ENCODE data around the gene SLC24A4.

Gene SLC24A4

DNA sequence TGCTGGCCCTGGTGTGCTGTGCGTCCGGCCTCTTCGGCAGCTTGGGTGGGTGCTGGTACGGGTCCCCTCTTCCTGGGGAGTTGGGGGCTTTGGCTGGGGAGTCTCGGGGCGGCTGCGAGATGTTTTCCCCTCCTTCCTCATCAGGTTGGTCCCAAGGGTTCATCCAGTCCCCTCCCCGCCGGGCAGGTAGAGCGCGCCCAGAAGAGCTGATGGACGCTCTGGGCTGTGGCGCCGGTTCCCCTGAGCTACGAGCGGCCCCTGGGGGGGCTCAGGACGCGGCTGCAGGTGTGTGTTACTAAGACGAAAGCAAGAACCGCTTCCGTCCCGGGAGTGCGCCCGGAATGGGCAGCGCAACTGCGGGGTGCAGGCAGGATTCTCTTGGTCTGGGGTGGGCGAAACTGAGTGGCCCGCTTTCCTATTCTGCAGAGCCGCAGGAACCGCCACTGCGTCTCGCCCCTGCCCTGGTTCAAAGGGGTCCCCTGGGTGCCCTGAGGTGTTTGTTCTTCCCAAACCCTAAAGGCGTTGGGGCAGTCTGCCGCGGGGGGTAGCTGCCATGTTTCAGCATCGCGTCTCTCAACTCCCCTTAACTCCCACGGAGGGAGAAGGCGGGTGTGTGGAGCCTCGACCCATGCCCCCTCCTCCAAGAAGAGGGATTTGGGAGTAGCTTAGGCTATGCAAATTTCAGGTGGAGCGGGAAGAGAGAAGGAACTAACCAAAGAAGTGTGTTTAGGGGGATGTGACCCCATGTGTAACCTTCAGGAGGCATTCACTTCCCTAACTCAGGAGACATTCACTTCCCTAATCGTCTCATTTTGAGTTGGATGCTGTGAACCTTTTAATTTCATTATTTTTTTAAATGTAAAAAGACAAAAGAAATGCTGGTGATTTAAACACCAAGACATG lies 1.2 kb downstream of the SLC24A4 start:
- no peak overlapping the region for H3K27ac Mint-ChIP-seq (ENCODE audit: low read depth)

DNA sequence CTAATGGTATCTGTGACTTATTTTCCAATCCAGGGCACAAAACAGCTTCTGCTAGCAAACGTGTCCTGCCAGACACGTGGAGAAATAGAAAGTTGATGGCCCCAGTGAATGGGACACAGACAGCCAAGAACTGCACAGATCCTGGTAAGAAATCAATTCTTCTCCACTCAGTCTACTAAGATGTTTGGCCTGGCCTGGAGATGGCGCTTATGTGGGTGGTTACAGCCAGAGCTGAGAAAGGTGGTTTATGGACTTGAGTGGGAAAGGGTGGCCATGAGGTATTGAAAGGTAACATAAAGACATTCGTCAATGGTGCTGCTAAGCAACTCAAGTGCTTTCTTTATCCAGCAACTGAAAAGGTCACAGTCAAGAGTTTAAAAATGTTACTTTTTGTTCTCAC lies 2.9 kb downstream of the SLC24A4 start:
- ATAC-seq (replicated peaks; ENCODE audit: extremely low read depth, poor library complexity, severe bottlenecking), result no peak
- Mint-ChIP-seq H3K9me3 (no peaks in the 10 kb centered on the region), H3K4me1 (peaks cover 6% of the 10 kb centered on the region), H3K36me3 (ENCODE audit: insufficient read depth) (no peaks in the 10 kb centered on the region), H3K4me3 (no peak overlapping the region), H3K27ac (ENCODE audit: low read depth) (no peak overlapping the region), H3K27me3 (peaks cover 46% of the 10 kb centered on the region)
- no peak for DNase-seq (ENCODE audit: low spot score in 2 of 2)

More for the DNA sequence above, 1.2 kb downstream of the SLC24A4 start:
- peak overlapping the region; percentile 25 for H3K4me3 Mint-ChIP-seq
- H3K9me3 Mint-ChIP-seq, result no peaks in the 10 kb centered on the region
- peaks cover 6% of the 10 kb centered on the region for H3K4me1 Mint-ChIP-seq
- DNase-seq (ENCODE audit: low spot score in 2 of 2), result no peak
- no peak for ATAC-seq (replicated peaks; ENCODE audit: extremely low read depth, poor library complexity, severe bottlenecking)
- H3K36me3 Mint-ChIP-seq (ENCODE audit: insufficient read depth), result no peaks in the 10 kb centered on the region
- peaks cover 59% of the 10 kb centered on the region for H3K27me3 Mint-ChIP-seq

DNA sequence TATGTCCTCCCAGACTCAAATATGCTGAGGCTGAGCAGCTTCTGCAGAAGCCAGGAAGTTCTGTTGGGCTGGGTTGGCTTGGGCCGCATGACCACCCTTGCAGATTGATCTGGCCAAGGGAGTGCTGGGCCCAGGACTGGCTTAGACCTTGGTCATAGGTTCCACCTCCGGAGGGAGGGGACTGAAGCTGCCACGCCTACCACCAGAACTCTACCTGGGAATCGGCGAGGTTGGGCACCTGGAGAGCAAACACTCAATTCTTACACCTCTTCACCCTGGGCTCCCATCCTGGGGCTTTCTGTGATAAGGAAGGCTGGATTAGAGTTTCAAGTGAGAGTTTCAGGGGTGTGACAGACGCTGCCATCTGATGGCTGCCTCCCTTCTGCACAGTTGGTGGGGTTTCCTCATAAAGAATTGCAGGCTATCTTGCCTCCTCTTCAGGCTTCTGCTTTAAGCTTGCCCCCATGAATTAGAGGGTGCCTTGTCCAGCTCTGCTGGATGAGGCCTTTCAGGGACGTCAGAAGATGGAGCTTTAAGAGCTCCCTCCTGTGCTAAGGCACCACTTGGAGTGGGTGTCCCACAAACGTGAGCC lies 5.8 kb downstream of the SLC24A4 start:
- H3K27ac Mint-ChIP-seq (ENCODE audit: low read depth), result no peak overlapping the region
- H3K9me3 Mint-ChIP-seq, result no peaks in the 10 kb centered on the region
- no peak overlapping the region for H3K4me3 Mint-ChIP-seq
- no peaks in the 10 kb centered on the region for H3K4me1 Mint-ChIP-seq
- peaks cover 24% of the 10 kb centered on the region for H3K27me3 Mint-ChIP-seq
- DNase-seq (ENCODE audit: low spot score in 2 of 2), result no peak
- no peak for ATAC-seq (replicated peaks; ENCODE audit: extremely low read depth, poor library complexity, severe bottlenecking)
- peaks cover 4% of the 10 kb centered on the region for H3K36me3 Mint-ChIP-seq (ENCODE audit: insufficient read depth)

DNA sequence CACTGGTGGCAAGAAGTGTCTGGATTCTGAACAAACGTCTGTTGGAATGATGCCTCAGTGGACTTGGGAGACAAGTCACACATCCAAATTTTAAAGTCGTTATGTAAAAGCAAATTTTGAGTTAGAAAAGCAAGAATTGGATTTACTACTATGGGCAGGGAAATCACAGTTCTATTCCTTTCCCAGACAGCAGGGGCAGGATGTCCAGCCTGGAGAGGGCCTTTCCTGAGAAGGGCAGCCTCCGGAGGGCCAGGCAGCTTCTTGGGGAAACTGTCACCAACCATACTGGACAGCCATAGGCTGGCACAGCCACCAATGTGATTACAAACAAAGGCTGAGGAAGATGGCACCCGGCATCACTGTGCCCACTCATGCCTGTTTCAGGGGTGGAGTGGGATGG lies 11.1 kb downstream of the SLC24A4 start:
- Mint-ChIP-seq H3K9me3 (no peaks in the 10 kb centered on the region), H3K4me3 (no peak overlapping the region), H3K27ac (ENCODE audit: low read depth) (no peak overlapping the region), H3K27me3 (peaks cover 5% of the 10 kb centered on the region), H3K4me1 (no peaks in the 10 kb centered on the region), H3K36me3 (ENCODE audit: insufficient read depth) (peaks cover 6% of the 10 kb centered on the region)
- ATAC-seq (replicated peaks; ENCODE audit: extremely low read depth, poor library complexity, severe bottlenecking) (no peak), DNase-seq (ENCODE audit: low spot score in 2 of 2) (no peak)

DNA sequence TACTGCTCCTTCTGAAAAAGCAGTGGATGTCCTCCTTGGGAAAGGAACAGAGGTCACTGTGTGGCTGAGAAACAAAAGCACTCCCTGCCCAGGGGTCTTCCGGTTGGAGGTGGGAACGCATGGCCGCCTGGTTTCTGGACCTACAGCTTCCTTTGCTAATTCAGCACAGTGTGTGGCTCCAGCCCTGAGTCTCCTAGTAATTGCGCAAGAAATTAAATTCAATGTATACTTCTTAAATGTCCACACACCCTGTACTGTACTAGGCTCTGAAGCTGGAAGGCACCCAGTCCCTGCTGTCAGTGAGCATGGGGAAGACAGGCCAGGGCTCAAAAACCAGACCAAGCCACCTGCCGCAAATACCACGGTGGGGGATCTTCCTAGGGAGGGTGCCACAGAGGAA lies 13.4 kb downstream of the SLC24A4 start:
- DNase-seq (ENCODE audit: low spot score in 2 of 2) (no peak), ATAC-seq (replicated peaks; ENCODE audit: extremely low read depth, poor library complexity, severe bottlenecking) (no peak)
- H3K27ac Mint-ChIP-seq (ENCODE audit: low read depth), result no peak overlapping the region
- peaks cover 6% of the 10 kb centered on the region for H3K36me3 Mint-ChIP-seq (ENCODE audit: insufficient read depth)
- no peak overlapping the region for H3K4me3 Mint-ChIP-seq
- no peaks in the 10 kb centered on the region for H3K4me1 Mint-ChIP-seq
- peaks cover 28% of the 10 kb centered on the region for H3K27me3 Mint-ChIP-seq
- no peaks in the 10 kb centered on the region for H3K9me3 Mint-ChIP-seq

- H3K36me3 Mint-ChIP-seq (ENCODE audit: insufficient read depth), result peaks cover 4% of the 10 kb centered on the region
- no peaks in the 10 kb centered on the region for H3K9me3 Mint-ChIP-seq
- no peaks in the 10 kb centered on the region for H3K4me1 Mint-ChIP-seq
- ATAC-seq (replicated peaks; ENCODE audit: extremely low read depth, poor library complexity, severe bottlenecking) (no peak), DNase-seq (ENCODE audit: low spot score in 2 of 2) (no peak)
- no peak overlapping the region for H3K27ac Mint-ChIP-seq (ENCODE audit: low read depth)
- peaks cover 53% of the 10 kb centered on the region for H3K27me3 Mint-ChIP-seq
- H3K4me3 Mint-ChIP-seq, result no peak overlapping the region
Observed at GRCh38 chr14:92339426-92339825, 16.5 kb downstream of the SLC24A4 start.

DNA sequence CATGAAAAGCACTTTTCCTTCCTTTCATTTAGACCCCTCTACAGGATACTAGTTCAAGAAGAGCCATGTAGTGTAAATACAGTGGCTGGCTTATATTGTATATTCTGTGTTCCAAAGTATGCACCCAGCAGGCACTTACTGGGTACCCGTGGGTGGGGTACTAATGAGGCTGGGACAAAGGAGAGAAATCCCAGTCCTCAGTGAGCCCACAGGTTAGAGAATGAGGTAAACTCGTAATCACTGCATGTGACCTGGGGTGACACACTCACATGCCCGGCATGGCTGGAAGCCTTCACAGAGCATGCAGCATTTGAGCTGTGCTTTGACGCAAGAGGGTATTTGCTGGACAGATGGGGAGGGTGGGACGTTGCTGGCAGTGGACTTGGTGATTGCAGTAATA lies 17.1 kb downstream of the SLC24A4 start:
- H3K36me3 Mint-ChIP-seq (ENCODE audit: insufficient read depth), result peaks cover 4% of the 10 kb centered on the region
- H3K9me3 Mint-ChIP-seq, result no peaks in the 10 kb centered on the region
- no peaks in the 10 kb centered on the region for H3K4me1 Mint-ChIP-seq
- DNase-seq (ENCODE audit: low spot score in 2 of 2) (no peak), ATAC-seq (replicated peaks; ENCODE audit: extremely low read depth, poor library complexity, severe bottlenecking) (no peak)
- no peak overlapping the region for H3K27ac Mint-ChIP-seq (ENCODE audit: low read depth)
- H3K27me3 Mint-ChIP-seq, result peaks cover 53% of the 10 kb centered on the region
- no peak overlapping the region for H3K4me3 Mint-ChIP-seq

- DNase-seq (ENCODE audit: low spot score in 2 of 2) (no peak), ATAC-seq (replicated peaks; ENCODE audit: extremely low read depth, poor library complexity, severe bottlenecking) (no peak)
- no peaks in the 10 kb centered on the region for H3K4me1 Mint-ChIP-seq
- H3K27me3 Mint-ChIP-seq, result peaks cover 53% of the 10 kb centered on the region
- no peak overlapping the region for H3K27ac Mint-ChIP-seq (ENCODE audit: low read depth)
- no peaks in the 10 kb centered on the region for H3K9me3 Mint-ChIP-seq
- H3K4me3 Mint-ChIP-seq, result no peak overlapping the region
- peaks cover 4% of the 10 kb centered on the region for H3K36me3 Mint-ChIP-seq (ENCODE audit: insufficient read depth)
Observed at GRCh38 chr14:92340931-92341330, 18.0 kb downstream of the SLC24A4 start.

DNA sequence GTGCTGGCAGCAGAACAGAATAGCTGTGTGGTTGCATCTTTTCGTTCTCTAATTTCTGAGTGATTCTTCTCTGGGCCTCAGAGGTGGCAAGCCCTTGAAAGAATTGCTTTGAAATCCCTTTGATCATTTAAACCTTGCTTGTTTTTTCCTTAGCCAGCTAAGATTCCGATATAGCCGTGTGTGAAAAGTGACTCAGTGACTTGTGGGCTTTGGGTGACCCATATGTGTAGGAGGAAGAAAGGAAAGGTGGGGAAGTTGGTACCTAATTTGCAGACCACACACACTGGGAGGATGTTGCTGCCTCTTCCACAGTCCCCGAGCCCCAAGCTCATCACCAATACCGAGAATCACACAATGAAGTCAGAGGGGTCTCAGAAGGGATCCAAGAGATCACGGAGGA lies 18.8 kb downstream of the SLC24A4 start:
- DNase-seq (ENCODE audit: low spot score in 2 of 2), result no peak
- no peak overlapping the region for H3K27ac Mint-ChIP-seq (ENCODE audit: low read depth)
- no peaks in the 10 kb centered on the region for H3K9me3 Mint-ChIP-seq
- H3K36me3 Mint-ChIP-seq (ENCODE audit: insufficient read depth), result peaks cover 4% of the 10 kb centered on the region
- no peak for ATAC-seq (replicated peaks; ENCODE audit: extremely low read depth, poor library complexity, severe bottlenecking)
- peaks cover 53% of the 10 kb centered on the region for H3K27me3 Mint-ChIP-seq
- H3K4me1 Mint-ChIP-seq, result no peaks in the 10 kb centered on the region
- H3K4me3 Mint-ChIP-seq, result no peak overlapping the region

DNA sequence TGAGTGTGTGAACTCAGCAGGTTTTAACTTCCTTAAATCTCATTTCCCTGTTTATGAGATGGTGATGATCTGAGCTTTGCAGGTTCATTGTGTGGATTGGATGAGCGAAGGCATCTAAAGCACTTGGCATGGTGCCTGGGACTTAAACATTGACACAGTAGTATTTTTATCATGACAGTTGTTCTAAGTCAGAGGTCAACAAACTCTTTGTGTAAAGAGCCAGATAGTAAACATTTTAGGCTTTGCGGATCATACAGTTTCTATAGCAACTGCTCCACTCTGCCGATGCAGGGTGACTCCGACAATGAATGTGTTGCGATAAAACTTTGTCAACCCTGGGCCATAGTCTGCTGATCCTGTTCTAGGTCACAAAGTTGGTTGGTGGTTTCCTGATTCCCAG lies 25.2 kb downstream of the SLC24A4 start:
- DNase-seq (ENCODE audit: low spot score in 2 of 2) (no peak), ATAC-seq (replicated peaks; ENCODE audit: extremely low read depth, poor library complexity, severe bottlenecking) (no peak)
- peaks cover 12% of the 10 kb centered on the region for H3K27me3 Mint-ChIP-seq
- H3K27ac Mint-ChIP-seq (ENCODE audit: low read depth), result no peak overlapping the region
- no peaks in the 10 kb centered on the region for H3K9me3 Mint-ChIP-seq
- no peaks in the 10 kb centered on the region for H3K4me1 Mint-ChIP-seq
- no peak overlapping the region for H3K4me3 Mint-ChIP-seq
- peaks cover 3% of the 10 kb centered on the region for H3K36me3 Mint-ChIP-seq (ENCODE audit: insufficient read depth)

DNA sequence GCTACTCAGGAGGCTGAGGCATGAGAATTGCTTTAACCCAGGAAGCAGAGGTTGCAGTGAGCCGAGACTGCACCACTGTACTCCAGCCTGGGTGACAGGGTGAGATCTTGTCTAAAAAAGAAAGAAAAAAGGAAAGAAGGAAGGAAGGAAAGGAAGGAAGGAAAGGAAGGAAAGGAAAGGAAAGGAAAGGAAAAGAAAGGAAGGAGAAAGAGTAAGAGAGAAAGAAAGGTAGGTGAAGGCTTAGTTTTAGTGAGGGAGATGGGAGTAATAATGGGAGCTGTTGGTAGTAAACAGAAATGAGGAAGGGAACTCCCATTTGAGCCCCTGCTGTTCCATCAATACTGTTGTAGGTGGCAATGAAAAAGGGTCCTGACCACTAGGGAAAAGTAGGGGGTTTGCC lies 28.8 kb downstream of the SLC24A4 start:
- ATAC-seq (replicated peaks; ENCODE audit: extremely low read depth, poor library complexity, severe bottlenecking), result no peak
- Mint-ChIP-seq H3K36me3 (ENCODE audit: insufficient read depth) (peaks cover 2% of the 10 kb centered on the region), H3K4me1 (no peaks in the 10 kb centered on the region), H3K4me3 (no peak overlapping the region), H3K9me3 (no peaks in the 10 kb centered on the region), H3K27ac (ENCODE audit: low read depth) (peak overlapping the region; percentile 44), H3K27me3 (no peaks in the 10 kb centered on the region)
- no peak for DNase-seq (ENCODE audit: low spot score in 2 of 2)

DNA sequence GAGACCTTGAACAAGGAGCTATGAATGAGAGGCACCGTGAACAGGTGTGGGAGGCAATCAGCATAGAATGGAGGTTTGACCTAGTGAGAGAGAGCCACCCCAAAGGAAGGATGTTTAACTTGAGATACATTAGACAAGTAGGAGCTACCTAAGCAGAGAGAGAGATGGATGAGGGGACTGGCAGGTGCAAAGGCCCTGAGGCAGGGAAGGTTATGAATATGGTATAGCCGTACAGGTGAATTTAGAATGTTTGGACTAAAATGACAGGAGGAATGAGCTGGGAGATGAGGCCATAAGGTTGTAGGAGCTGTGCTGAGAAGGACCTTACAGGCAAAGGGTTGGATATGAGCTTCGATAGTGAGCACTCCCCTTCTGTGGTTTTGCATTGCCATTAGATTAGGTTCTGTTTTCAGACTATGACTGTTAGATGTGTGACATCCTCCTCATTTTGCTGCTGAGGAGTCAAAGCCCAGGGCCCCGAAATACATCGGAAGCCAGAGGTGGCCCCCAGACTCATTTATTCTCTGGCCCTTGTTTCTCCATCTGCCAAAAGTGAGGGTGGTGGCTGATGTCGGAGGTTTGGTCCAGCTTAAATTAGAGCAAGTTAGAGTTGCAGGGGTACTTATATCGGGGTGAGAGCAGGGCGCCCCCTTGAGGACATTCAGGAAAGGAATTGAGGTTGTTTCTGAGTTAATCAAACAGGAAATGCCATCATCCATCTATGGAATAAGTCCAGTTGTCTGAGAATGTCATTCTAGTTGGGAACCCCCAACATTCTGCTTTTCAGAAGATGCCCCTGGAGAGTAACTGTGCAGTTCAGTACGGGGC lies 29.4 kb downstream of the SLC24A4 start:
- H3K27me3 Mint-ChIP-seq, result no peaks in the 10 kb centered on the region
- no peaks in the 10 kb centered on the region for H3K9me3 Mint-ChIP-seq
- no peak for DNase-seq (ENCODE audit: low spot score in 2 of 2)
- peak overlapping the region; percentile 44 for H3K27ac Mint-ChIP-seq (ENCODE audit: low read depth)
- no peak for ATAC-seq (replicated peaks; ENCODE audit: extremely low read depth, poor library complexity, severe bottlenecking)
- peaks cover 2% of the 10 kb centered on the region for H3K36me3 Mint-ChIP-seq (ENCODE audit: insufficient read depth)
- no peak overlapping the region for H3K4me3 Mint-ChIP-seq
- H3K4me1 Mint-ChIP-seq, result no peaks in the 10 kb centered on the region
